ENCODE results near the gene CR1L.

GRCh38 chr1:207644166-207644851 is 624 bp upstream of the CR1L start:
- no peak for TF ChIP-seq CTCF (IDR thresholded peaks at IDR 0.05)
- TF ChIP-seq POLR2A (IDR thresholded peaks at IDR 0.05) = no peak
- TF ChIP-seq POLR2AphosphoS5 (IDR thresholded peaks at IDR 0.05) = no peak
